Measurements from ENCODE around the gene INPP4A. TPM values are rescaled to one million over a fixed set of nuclear protein-coding genes. Genes with fewer than 3 reads are reported as not detected.
"Not testable (repeated sequence)": the region's sequence is repeated elsewhere in the genome, so short reads cannot be mapped to it uniquely, and the experiment has no call there.

The INPP4A gene
- total RNA-seq, 1 donor from 2014 or later = 32.4 TPM

DNA sequence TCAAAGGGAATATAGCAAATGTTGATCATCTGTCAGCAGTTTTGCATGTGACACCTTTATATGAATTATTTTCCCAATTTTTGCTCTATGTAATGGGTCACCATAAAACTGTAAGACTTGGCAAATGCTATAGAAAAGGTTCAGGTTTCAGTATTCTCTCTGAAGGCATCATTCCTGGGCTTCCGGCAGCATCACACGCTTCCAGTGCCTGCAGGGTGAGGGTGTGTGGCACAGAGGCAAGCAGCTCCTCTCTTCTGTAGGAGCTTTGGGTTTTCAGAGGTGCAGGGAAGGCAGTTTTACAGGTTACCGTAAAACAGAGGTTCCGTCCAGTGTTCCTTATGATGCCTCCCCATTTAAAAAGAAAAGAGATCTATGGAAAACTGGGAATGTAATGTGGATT is 144.8 kb downstream of the INPP4A start:
- Mint-ChIP-seq H3K27me3 (ENCODE audit: low read depth) (no peaks in the 10 kb centered on the region), H3K4me3 (no peak overlapping the region), H3K36me3 (ENCODE audit: low read depth) (peaks cover 11% of the 10 kb centered on the region), H3K9me3 (peaks cover 3% of the 10 kb centered on the region), H3K27ac (ENCODE audit: unreplicated experiment) (no peak overlapping the region), H3K4me1 (no peaks in the 10 kb centered on the region)
- DNase-seq (ENCODE audit: low read depth, low spot score) = no peak
- TF ChIP-seq, protein P1, sequence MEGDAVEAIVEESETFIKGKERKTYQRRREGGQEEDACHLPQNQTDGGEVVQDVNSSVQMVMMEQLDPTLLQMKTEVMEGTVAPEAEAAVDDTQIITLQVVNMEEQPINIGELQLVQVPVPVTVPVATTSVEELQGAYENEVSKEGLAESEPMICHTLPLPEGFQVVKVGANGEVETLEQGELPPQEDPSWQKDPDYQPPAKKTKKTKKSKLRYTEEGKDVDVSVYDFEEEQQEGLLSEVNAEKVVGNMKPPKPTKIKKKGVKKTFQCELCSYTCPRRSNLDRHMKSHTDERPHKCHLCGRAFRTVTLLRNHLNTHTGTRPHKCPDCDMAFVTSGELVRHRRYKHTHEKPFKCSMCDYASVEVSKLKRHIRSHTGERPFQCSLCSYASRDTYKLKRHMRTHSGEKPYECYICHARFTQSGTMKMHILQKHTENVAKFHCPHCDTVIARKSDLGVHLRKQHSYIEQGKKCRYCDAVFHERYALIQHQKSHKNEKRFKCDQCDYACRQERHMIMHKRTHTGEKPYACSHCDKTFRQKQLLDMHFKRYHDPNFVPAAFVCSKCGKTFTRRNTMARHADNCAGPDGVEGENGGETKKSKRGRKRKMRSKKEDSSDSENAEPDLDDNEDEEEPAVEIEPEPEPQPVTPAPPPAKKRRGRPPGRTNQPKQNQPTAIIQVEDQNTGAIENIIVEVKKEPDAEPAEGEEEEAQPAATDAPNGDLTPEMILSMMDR (conservative IDR thresholded peaks at IDR 0.05) = no peak

DNA sequence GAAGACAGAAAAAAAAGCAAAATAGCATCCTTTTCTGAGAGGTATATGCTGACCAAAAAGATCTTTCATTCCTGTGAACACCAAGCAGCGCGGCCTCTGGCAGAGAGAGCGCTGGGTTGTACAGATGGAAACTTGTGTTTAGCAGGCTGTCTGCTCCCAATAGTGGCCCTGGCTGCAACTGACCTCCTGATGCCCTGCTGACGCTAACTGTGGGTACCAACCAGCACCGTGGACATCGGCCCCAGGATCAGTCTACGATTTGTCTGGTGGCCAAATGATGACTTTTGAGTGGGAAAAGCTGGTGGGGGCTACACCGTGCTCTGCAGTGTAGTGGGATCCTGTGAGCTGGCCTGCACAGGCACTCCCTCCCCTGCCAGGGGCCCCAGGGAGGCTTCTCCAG is 147.9 kb downstream of the INPP4A start:
- Mint-ChIP-seq H3K27ac (ENCODE audit: unreplicated experiment) (no peak overlapping the region), H3K9me3 (peaks cover 3% of the 10 kb centered on the region), H3K36me3 (ENCODE audit: low read depth) (peaks cover 20% of the 10 kb centered on the region), H3K4me1 (no peaks in the 10 kb centered on the region), H3K27me3 (ENCODE audit: low read depth) (no peaks in the 10 kb centered on the region), H3K4me3 (no peak overlapping the region)
- DNase-seq (ENCODE audit: low read depth, low spot score) = no peak
- TF ChIP-seq, protein P1 (conservative IDR thresholded peaks at IDR 0.05) = no peak

DNA sequence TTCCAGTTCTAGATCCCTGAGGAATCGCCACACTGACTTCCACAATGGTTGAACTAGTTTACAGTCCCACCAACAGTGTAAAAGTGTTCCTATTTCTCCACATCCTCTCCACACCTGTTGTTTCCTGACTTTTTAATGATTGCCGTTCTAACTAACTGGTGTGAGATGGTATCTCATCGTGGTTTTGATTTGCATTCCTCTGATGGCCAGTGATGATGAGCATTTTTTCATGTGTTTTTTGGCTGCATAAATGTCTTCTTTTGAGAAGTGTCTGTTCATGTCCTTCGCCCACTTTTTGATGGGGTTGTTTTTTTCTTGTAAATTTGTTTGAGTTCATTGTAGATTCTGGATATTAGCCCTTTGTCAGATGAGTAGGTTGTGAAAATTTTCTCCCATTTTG is 150.0 kb downstream of the INPP4A start:
- H3K4me3 Mint-ChIP-seq; H3K27ac Mint-ChIP-seq (ENCODE audit: unreplicated experiment); H3K4me1 Mint-ChIP-seq; H3K27me3 Mint-ChIP-seq (ENCODE audit: low read depth); H3K9me3 Mint-ChIP-seq; DNase-seq (ENCODE audit: low read depth, low spot score): not testable (repeated sequence)
- H3K36me3 Mint-ChIP-seq (ENCODE audit: low read depth) = peaks cover 23% of the 10 kb centered on the region

DNA sequence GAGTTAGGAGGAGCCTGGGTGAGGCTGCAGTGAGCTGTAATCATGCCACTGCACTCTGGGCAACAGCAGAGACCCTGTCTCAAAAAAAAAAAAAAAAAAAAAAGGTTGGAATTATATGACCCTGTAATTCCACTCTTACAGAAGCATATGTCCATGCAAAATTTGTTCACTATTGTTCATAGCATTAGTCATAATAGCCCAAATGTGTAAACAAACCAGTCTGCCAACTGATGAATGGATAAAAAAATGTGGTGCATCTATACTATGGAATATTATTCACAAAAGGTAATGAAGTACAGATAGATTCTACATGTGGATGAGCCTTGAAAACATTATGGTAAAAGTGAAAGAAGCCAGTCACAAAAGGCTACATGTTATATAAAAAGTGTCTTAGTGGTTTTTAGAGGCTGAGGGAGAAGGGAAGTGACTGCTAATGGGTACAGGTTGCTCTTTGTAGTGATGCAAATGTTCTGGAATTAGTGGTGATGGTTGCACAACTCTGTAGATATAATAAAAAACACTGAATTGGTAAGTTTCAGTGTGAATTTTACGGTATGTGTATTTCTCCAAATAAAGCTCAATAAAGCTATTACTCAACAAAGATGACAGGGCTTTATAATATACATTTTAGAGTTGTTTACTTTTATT is 154.2 kb downstream of the INPP4A start:
- Mint-ChIP-seq H3K4me3 (no peak overlapping the region), H3K4me1 (no peaks in the 10 kb centered on the region), H3K27me3 (ENCODE audit: low read depth) (no peaks in the 10 kb centered on the region), H3K36me3 (ENCODE audit: low read depth) (peaks cover 16% of the 10 kb centered on the region), H3K9me3 (peaks cover 2% of the 10 kb centered on the region), H3K27ac (ENCODE audit: unreplicated experiment) (no peak overlapping the region)
- TF ChIP-seq, protein P1 (conservative IDR thresholded peaks at IDR 0.05) = no peak
- DNase-seq (ENCODE audit: low read depth, low spot score) = no peak

DNA sequence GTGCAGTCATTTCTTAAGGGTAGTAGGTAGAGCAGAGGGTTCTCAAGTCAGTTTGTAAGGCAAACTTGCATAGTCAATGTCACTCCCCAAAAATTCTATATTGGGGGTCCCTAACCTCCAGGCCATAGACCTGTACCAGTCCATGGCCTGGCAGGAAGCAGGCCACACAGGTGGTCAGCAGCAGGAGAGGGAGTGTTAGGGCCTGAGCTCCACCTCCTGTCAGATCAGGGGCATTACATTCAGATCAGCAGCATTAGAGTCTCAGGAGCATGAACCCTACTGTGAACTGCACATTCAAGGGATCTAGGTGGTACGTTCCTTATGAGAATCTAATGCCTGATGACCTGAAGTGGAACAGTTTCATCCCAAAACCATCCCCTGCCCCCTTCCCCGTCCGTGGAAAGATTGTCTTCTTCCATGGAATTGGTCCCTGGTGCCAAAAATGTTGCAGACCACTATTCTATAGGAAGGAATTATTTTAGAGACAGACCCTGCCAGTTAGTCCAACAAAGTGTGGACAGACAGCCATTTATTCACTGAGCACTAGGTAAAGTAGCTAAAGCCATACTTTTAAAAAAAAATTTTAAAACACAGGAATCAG is 157.0 kb downstream of the INPP4A start:
- DNase-seq (ENCODE audit: low read depth, low spot score) = no peak
- Mint-ChIP-seq H3K9me3 (no peaks in the 10 kb centered on the region), H3K27me3 (ENCODE audit: low read depth) (no peaks in the 10 kb centered on the region), H3K4me1 (peaks cover 2% of the 10 kb centered on the region), H3K4me3 (peak overlapping the region; percentile 72), H3K27ac (ENCODE audit: unreplicated experiment) (no peak overlapping the region), H3K36me3 (ENCODE audit: low read depth) (peaks cover 6% of the 10 kb centered on the region)
- TF ChIP-seq, protein P1 (conservative IDR thresholded peaks at IDR 0.05) = peak; percentile 72

DNA sequence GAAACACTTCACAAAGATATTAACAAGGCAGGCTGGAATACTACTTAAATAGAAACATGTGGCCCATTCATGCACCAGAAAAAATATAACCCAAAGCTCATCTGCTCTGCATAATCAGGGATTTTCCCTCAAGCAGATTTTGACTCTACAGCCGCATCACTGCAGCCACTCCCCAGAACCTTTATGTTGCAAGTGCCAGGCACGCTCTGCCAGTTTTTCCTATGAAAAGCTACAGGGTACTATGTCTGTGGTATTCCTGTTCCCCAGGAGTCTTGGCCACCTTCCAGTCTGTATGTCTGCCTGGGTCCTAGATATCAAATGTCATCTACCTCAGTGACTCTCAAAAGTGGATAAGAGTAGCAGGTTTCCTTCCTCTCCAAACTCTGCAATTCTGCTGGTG is 159.9 kb downstream of the INPP4A start:
- Mint-ChIP-seq H3K36me3 (ENCODE audit: low read depth) (no peaks in the 10 kb centered on the region), H3K4me1 (peaks cover 18% of the 10 kb centered on the region), H3K27me3 (ENCODE audit: low read depth) (no peaks in the 10 kb centered on the region), H3K9me3 (no peaks in the 10 kb centered on the region), H3K4me3 (peak overlapping the region; percentile 88), H3K27ac (ENCODE audit: unreplicated experiment) (no peak overlapping the region)
- TF ChIP-seq, protein P1 (conservative IDR thresholded peaks at IDR 0.05) = no peak
- no peak for DNase-seq (ENCODE audit: low read depth, low spot score)

Measured in neural crest cell (in vitro differentiated cells).